IMR-90 (cell line): ENCODE measurements around the gene MTERF2.

ENCODE experiments used
- CHD1 ChIP-seq: IDR thresholded peaks from 2 replicates; pipeline ENCODE4 v1.6.1; 2012; ENCODE audit warnings: low read depth, low read length, improper control_type of control experiment
- NFE2L2 ChIP-seq: fragments of 150-350 bp; IDR thresholded peaks from 2 replicates; pipeline ENCODE4 v1.6.1; 2016; ENCODE audit warnings: low read depth, mild to moderate bottlenecking, low read length
- POLR2A ChIP-seq: IDR thresholded peaks from 2 replicates; pipeline ENCODE4 v1.6.1; 2012; ENCODE audit warnings: mild to moderate bottlenecking, low read depth, low read length
- RAD21 ChIP-seq: IDR thresholded peaks from 2 replicates; pipeline ENCODE4 v1.6.1; 2012; ENCODE audit warnings: low read length, improper control_type of control experiment
- RFX5 ChIP-seq: IDR thresholded peaks from 2 replicates; pipeline ENCODE4 v1.8.0; 2012; ENCODE audit warnings: low read depth, mild to moderate bottlenecking, low read length, moderate library complexity
- TF ChIP-seq, protein P1 (sequence below): conservative IDR thresholded peaks from 2 replicates; pipeline ENCODE4 v1.5.1; 2012; ENCODE audit warnings: mild to moderate bottlenecking, low read depth, low read length, improper control_type of control experiment
- TF ChIP-seq, protein P2 (sequence below): fragments of 150-350 bp; IDR thresholded peaks from 2 replicates; pipeline ENCODE4 v1.6.1; 2016; ENCODE audit warnings: low read depth, mild to moderate bottlenecking, low read length, moderate library complexity, borderline replicate concordance
- TF ChIP-seq, protein P3 (sequence below): fragments of 150-350 bp; IDR thresholded peaks from 2 replicates; pipeline ENCODE4 v1.6.1; 2017; ENCODE audit warnings: mild to moderate bottlenecking, antibody characterized with exemption, low read length, low read depth

DNA sequence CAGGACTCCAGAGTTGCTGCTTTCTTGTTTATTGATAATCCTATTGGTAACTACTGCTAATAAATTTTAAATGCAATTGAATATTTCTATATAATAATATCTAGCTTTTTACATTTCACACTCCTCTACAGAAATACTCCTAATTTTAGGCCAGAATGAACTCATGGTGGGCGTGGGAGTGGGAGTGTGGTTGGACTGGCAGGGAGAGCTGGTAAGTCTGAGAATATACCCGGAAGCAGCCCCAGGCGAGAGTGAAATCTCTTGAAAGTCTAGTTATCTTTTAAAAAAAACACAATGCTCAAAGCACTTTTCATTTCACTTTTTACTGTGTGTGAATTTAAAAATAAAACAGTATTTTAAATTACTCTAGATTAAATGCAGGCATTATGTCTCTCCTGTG is 26.5 kb downstream of the MTERF2 start:
- TF ChIP-seq POLR2A = no peak
- TF ChIP-seq, protein P1, sequence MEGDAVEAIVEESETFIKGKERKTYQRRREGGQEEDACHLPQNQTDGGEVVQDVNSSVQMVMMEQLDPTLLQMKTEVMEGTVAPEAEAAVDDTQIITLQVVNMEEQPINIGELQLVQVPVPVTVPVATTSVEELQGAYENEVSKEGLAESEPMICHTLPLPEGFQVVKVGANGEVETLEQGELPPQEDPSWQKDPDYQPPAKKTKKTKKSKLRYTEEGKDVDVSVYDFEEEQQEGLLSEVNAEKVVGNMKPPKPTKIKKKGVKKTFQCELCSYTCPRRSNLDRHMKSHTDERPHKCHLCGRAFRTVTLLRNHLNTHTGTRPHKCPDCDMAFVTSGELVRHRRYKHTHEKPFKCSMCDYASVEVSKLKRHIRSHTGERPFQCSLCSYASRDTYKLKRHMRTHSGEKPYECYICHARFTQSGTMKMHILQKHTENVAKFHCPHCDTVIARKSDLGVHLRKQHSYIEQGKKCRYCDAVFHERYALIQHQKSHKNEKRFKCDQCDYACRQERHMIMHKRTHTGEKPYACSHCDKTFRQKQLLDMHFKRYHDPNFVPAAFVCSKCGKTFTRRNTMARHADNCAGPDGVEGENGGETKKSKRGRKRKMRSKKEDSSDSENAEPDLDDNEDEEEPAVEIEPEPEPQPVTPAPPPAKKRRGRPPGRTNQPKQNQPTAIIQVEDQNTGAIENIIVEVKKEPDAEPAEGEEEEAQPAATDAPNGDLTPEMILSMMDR = no peak
- no peak for TF ChIP-seq NFE2L2
- TF ChIP-seq RFX5 = no peak
- TF ChIP-seq, protein P2, sequence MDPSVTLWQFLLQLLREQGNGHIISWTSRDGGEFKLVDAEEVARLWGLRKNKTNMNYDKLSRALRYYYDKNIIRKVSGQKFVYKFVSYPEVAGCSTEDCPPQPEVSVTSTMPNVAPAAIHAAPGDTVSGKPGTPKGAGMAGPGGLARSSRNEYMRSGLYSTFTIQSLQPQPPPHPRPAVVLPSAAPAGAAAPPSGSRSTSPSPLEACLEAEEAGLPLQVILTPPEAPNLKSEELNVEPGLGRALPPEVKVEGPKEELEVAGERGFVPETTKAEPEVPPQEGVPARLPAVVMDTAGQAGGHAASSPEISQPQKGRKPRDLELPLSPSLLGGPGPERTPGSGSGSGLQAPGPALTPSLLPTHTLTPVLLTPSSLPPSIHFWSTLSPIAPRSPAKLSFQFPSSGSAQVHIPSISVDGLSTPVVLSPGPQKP = no peak
- no peak for TF ChIP-seq RAD21
- TF ChIP-seq CHD1 = no peak
- TF ChIP-seq, protein P3, sequence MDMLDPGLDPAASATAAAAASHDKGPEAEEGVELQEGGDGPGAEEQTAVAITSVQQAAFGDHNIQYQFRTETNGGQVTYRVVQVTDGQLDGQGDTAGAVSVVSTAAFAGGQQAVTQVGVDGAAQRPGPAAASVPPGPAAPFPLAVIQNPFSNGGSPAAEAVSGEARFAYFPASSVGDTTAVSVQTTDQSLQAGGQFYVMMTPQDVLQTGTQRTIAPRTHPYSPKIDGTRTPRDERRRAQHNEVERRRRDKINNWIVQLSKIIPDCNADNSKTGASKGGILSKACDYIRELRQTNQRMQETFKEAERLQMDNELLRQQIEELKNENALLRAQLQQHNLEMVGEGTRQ = no peak
